Astrocyte of the spinal cord (primary cell): ENCODE data around the gene OR8D2.

Source experiments
- DNase-seq: peaks from one replicate; pipeline ENCODE4 v3.0.0; 2011; ENCODE audit warnings: low read depth, low spot score
- H3K4me3 ChIP-seq: 2 replicates; pipeline ENCODE4 v1.5.1; 2011; ENCODE audit warnings: low read depth, mild to moderate bottlenecking, low read length, moderate library complexity
- in situ Hi-C: cut with HindIII; loops from 2 replicates; pipeline ENCODE4 v1.10.0; 2017; ENCODE audit warnings: low sequenced_read_pairs
- TF ChIP-seq, protein P1 (sequence below): IDR thresholded peaks from 2 replicates; pipeline ENCODE4 v1.5.1; 2012; ENCODE audit warnings: low read depth, mild to moderate bottlenecking, low read length, inconsistent platforms

OR8D2 gene

GRCh38 chr11:124331873-124332272, 11.9 kb upstream of the OR8D2 start:
- H3K4me3 ChIP-seq, result no peak overlapping the region
- DNase-seq, result no peak
- TF ChIP-seq, protein P1, sequence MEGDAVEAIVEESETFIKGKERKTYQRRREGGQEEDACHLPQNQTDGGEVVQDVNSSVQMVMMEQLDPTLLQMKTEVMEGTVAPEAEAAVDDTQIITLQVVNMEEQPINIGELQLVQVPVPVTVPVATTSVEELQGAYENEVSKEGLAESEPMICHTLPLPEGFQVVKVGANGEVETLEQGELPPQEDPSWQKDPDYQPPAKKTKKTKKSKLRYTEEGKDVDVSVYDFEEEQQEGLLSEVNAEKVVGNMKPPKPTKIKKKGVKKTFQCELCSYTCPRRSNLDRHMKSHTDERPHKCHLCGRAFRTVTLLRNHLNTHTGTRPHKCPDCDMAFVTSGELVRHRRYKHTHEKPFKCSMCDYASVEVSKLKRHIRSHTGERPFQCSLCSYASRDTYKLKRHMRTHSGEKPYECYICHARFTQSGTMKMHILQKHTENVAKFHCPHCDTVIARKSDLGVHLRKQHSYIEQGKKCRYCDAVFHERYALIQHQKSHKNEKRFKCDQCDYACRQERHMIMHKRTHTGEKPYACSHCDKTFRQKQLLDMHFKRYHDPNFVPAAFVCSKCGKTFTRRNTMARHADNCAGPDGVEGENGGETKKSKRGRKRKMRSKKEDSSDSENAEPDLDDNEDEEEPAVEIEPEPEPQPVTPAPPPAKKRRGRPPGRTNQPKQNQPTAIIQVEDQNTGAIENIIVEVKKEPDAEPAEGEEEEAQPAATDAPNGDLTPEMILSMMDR, result no peak
- in situ Hi-C loops, result no loop called here

GRCh38 chr11:124329787-124330478, 9.9 kb upstream of the OR8D2 start:
- no peak overlapping the region for H3K4me3 ChIP-seq
- in situ Hi-C loops, result no loop called here
- TF ChIP-seq, protein P1, result no peak
- DNase-seq, result peak; percentile 22

DNA sequence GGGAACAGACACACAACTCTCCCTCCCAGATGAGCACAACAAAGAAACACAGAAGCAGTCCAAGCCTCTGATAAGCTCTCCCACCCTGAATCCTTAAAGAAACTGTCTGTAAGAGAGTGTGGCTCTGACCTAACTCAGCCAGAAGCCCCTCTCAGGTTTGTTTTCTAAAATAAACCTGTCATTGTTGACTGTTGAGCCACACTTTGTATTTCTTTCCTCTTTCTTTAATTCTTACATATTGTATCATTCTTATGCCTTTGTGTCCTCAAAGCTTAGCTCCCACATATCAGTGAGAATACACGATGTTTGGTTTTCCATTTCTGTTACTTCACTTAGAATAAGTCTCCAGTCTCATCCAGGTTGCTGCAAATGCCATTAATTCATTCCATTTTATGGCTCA, 7.8 kb upstream of the OR8D2 start:
- no peak for DNase-seq
- no peak overlapping the region for H3K4me3 ChIP-seq
- in situ Hi-C loops, result no loop called here
- TF ChIP-seq, protein P1, result no peak

- in situ Hi-C loops, result no loop called here
- TF ChIP-seq, protein P1, result no peak
- no peak overlapping the region for H3K4me3 ChIP-seq
- no peak for DNase-seq
These were observed 2.4 kb upstream of the OR8D2 start for GRCh38 chr11:124322356-124322755.

DNA sequence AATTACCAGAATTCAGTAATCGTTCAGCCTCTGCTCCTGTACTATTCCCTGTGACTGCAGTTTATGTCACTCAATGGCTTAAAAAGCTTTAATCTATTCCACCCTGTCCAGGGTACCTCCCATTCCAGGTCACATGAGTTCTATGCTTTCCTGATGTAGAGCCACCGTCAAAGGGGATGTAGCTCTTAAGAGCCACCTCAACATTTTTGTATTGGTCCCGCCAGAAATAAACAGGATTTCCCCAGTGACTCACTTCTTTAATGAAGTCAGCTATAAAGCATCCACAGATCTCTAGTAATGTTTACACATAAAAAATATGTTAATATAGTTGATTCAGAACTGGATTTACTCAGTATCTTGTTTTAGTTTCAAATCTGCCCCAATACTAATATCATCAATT, 4.9 kb downstream of the OR8D2 start:
- TF ChIP-seq, protein P1, result no peak
- in situ Hi-C loops, result no loop called here
- peak; percentile 45 for DNase-seq
- no peak overlapping the region for H3K4me3 ChIP-seq

- no peak within 1 kb of the TSS for H3K4me3 ChIP-seq
- TF ChIP-seq, protein P1, result no peak
- in situ Hi-C loops, result no loop called here
- DNase-seq, result no peak
These were observed 6.1 kb downstream of the OR8D2 start, which contains the start of gene OR8D1 for GRCh38 chr11:124313849-124314248. OR8D1 (minus strand) TSS chr11:124313949; CDS start chr11:124310766, 3,183 bp downstream.

DNA sequence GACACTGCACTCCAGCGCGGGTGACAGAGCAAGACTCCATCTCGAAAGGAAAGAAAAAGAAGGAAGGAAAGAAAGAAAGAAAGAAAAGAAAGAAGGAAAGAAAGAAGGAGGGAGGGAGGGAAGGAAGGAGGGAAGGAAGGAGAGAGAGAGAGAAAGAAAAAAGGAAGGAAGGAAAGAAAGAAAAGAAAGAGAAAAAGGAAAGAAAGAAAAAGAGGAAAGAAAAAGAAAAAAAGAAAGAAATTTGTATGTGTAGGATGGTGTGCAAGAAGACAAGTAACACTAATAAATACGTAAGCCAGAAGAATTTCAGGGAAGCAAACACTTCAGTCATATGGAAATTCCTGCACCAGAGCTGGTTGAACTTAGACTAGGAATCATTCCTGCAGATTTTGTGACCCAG, 6.9 kb downstream of the OR8D2 start:
- in situ Hi-C loops, result no loop called here
- TF ChIP-seq, protein P1, result no peak
- no peak overlapping the region for H3K4me3 ChIP-seq
- no peak for DNase-seq
